ENCODE measurements around the gene PDE7B. TPM values are rescaled to one million over a fixed set of nuclear protein-coding genes. Genes with fewer than 3 reads are reported as not detected.

Gene PDE7B
- total RNA-seq, 1 donor from 2014 or later: 13.6 TPM

DNA sequence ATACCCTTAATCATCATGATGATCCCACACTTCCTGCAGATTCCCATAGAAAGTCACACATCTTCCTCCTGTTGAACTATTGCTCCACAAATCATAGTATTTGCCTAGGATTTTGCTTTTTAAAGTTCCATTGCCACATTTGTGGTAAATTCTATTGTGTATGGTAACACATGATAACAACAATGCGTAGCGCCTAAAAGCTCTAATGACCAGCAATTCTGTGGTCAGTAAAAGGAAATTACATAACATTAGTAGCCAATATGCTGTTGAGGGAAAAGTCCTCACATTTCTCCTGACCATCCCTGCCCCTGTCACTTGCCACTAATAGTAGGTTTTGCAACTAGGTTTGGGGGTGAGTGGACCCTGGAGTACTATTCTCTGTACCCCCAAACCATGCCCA is 31.8 kb upstream of the PDE7B start:
- Histone ChIP-seq H3K9me3 (ENCODE audit: control insufficient read depth in 3 of 3, low read length in 3 of 3) (no peaks in the 10 kb centered on the region), H3K4me1 (ENCODE audit: control insufficient read depth in 3 of 3, insufficient read depth in 3 of 3, low read length in 3 of 3) (no peaks in the 10 kb centered on the region), H3K36me3 (ENCODE audit: control insufficient read depth in 3 of 3, insufficient read depth in 3 of 3, low read length in 3 of 3) (no peaks in the 10 kb centered on the region), H3K27ac (ENCODE audit: low read depth, low read length) (no peak overlapping the region), H3K27me3 (ENCODE audit: control insufficient read depth in 3 of 3, insufficient read depth in 3 of 3, low read length in 3 of 3) (no peaks in the 10 kb centered on the region), H3K4me3 (ENCODE audit: low read length in 3 of 3) (no peak overlapping the region), H3K9ac (ENCODE audit: low read depth in 1 of 3, low read length in 3 of 3) (no peak overlapping the region)

DNA sequence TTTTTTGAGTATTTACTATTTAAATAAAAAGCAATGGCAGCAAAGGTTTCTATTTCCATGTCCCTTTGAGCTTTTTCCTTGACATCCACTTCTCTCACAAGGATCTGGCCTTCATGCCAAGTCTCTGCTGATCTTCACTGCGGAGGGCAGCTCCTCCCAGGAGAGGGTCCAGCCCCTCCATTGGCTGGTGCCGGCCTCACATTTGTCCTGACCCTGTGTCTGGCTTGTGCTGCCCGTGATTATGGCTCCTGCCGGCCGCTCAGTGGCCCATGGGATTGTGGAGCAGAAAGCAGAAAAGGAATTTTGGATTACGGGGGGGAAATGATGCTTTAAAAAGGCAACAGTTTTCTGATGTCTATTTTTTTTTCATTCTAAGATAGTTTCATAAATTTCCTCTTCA is 31.2 kb upstream of the PDE7B start:
- Histone ChIP-seq H3K4me1 (ENCODE audit: control insufficient read depth in 3 of 3, insufficient read depth in 3 of 3, low read length in 3 of 3) (no peaks in the 10 kb centered on the region), H3K27ac (ENCODE audit: low read depth, low read length) (no peak overlapping the region), H3K27me3 (ENCODE audit: control insufficient read depth in 3 of 3, insufficient read depth in 3 of 3, low read length in 3 of 3) (no peaks in the 10 kb centered on the region), H3K9ac (ENCODE audit: low read depth in 1 of 3, low read length in 3 of 3) (no peak overlapping the region), H3K4me3 (ENCODE audit: low read length in 3 of 3) (no peak overlapping the region), H3K9me3 (ENCODE audit: control insufficient read depth in 3 of 3, low read length in 3 of 3) (no peaks in the 10 kb centered on the region), H3K36me3 (ENCODE audit: control insufficient read depth in 3 of 3, insufficient read depth in 3 of 3, low read length in 3 of 3) (no peaks in the 10 kb centered on the region)

DNA sequence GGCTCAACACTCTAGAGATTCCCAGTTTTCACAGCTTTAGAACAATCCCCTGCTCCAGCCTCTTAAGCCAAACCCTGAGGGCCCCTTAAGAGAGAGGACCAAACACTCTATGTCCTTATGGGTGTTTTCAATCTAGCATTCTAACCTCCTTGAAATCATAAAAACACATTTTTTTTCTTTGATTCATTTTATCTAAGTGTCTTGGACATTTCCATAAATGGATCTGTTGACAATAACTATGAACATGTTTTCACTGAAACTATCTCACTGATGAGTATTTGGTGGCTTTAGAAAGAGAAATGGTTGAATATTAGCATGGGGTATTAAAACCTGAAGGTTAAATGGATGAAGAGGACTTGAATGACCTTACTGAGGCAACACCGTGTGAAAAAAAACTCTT is 27.6 kb upstream of the PDE7B start:
- Histone ChIP-seq H3K9me3 (ENCODE audit: control insufficient read depth in 3 of 3, low read length in 3 of 3) (no peaks in the 10 kb centered on the region), H3K36me3 (ENCODE audit: control insufficient read depth in 3 of 3, insufficient read depth in 3 of 3, low read length in 3 of 3) (no peaks in the 10 kb centered on the region), H3K27ac (ENCODE audit: low read depth, low read length) (no peak overlapping the region), H3K4me1 (ENCODE audit: control insufficient read depth in 3 of 3, insufficient read depth in 3 of 3, low read length in 3 of 3) (no peaks in the 10 kb centered on the region), H3K27me3 (ENCODE audit: control insufficient read depth in 3 of 3, insufficient read depth in 3 of 3, low read length in 3 of 3) (no peaks in the 10 kb centered on the region), H3K4me3 (ENCODE audit: low read length in 3 of 3) (no peak overlapping the region), H3K9ac (ENCODE audit: low read depth in 1 of 3, low read length in 3 of 3) (no peak overlapping the region)

DNA sequence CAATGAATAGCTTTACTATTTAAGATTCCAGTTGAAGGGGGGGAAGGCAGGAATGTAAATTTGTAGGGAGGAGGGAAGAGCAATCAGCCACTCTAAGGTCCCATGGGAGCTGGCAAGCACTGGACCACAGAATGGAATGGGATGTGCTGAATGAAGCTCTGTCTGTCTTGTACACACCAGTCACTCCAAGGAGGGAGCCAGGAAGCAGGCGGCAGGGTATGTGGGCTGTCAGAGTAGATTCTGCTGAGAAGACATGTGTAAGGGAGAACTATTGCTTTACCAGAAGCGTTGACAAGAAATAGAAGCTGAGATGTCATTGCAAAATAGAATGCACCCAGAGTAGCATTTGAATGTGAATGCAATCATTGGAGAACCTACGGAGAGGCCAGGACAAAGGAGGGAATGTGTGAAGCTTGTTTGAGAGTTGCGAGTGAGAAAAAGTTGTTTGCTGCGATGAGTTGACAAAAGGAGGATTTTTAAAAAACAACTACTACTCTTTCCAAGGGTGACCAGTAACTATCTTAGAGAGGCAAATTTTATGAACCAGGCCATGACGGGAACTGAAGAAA is 25.2 kb upstream of the PDE7B start:
- Histone ChIP-seq H3K9me3 (ENCODE audit: control insufficient read depth in 3 of 3, low read length in 3 of 3) (no peaks in the 10 kb centered on the region), H3K9ac (ENCODE audit: low read depth in 1 of 3, low read length in 3 of 3) (no peak overlapping the region), H3K4me1 (ENCODE audit: control insufficient read depth in 3 of 3, insufficient read depth in 3 of 3, low read length in 3 of 3) (no peaks in the 10 kb centered on the region), H3K36me3 (ENCODE audit: control insufficient read depth in 3 of 3, insufficient read depth in 3 of 3, low read length in 3 of 3) (no peaks in the 10 kb centered on the region), H3K4me3 (ENCODE audit: low read length in 3 of 3) (no peak overlapping the region), H3K27me3 (ENCODE audit: control insufficient read depth in 3 of 3, insufficient read depth in 3 of 3, low read length in 3 of 3) (no peaks in the 10 kb centered on the region), H3K27ac (ENCODE audit: low read depth, low read length) (no peak overlapping the region)

DNA sequence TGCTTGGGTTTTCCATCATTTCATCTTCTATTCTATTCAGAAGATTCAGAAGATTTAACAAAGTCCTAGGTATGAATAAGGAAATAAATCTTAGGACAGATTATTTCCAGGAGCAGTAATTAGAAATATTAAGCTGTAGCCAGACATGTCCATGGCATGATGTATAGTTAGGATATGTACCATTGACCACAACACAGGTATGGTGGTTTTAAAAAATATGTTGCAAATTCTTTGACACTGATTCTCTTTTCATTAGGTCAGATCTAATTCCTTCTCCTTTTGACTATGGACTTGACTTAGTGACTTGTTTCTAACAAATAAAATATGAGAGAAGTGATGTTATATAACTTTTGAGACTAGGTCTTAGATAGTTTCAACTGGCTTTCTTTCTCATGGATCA is 23.5 kb upstream of the PDE7B start:
- H3K36me3 ChIP-seq (ENCODE audit: control insufficient read depth in 3 of 3, insufficient read depth in 3 of 3, low read length in 3 of 3): no peaks in the 10 kb centered on the region

DNA sequence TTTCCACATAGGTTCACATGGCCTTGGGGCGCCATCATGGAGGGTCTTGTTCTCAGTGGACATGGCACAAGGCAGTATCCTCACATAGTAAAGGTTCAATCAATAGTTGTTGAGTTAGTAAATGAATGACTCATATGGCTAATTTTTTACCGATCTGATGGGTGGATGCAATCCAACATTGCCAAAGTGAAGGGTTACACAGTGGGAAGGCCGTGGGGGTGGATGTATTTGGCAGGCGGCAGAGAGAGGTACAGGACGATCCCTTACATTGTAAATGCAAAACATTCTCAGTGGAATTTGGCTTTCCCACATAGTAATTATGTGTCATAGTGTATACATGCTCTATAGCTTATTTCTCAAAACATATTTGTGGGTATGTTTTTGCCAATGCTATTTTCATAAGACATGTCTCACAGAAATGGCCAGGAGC is 21.0 kb upstream of the PDE7B start:
- no peaks in the 10 kb centered on the region for H3K36me3 ChIP-seq (ENCODE audit: control insufficient read depth in 3 of 3, insufficient read depth in 3 of 3, low read length in 3 of 3)
- no peak overlapping the region for H3K27ac ChIP-seq (ENCODE audit: low read depth, low read length)
- no peak overlapping the region for H3K9ac ChIP-seq (ENCODE audit: low read depth in 1 of 3, low read length in 3 of 3)
- no peak overlapping the region for H3K4me3 ChIP-seq (ENCODE audit: low read length in 3 of 3)
- no peaks in the 10 kb centered on the region for H3K4me1 ChIP-seq (ENCODE audit: control insufficient read depth in 3 of 3, insufficient read depth in 3 of 3, low read length in 3 of 3)
- H3K27me3 ChIP-seq (ENCODE audit: control insufficient read depth in 3 of 3, insufficient read depth in 3 of 3, low read length in 3 of 3): no peaks in the 10 kb centered on the region
- no peaks in the 10 kb centered on the region for H3K9me3 ChIP-seq (ENCODE audit: control insufficient read depth in 3 of 3, low read length in 3 of 3)

More for the DNA sequence above, 23.5 kb upstream of the PDE7B start:
- no peaks in the 10 kb centered on the region for H3K4me1 ChIP-seq (ENCODE audit: control insufficient read depth in 3 of 3, insufficient read depth in 3 of 3, low read length in 3 of 3)
- H3K9me3 ChIP-seq (ENCODE audit: control insufficient read depth in 3 of 3, low read length in 3 of 3): no peaks in the 10 kb centered on the region
- H3K27ac ChIP-seq (ENCODE audit: low read depth, low read length): no peak overlapping the region
- H3K27me3 ChIP-seq (ENCODE audit: control insufficient read depth in 3 of 3, insufficient read depth in 3 of 3, low read length in 3 of 3): no peaks in the 10 kb centered on the region
- H3K9ac ChIP-seq (ENCODE audit: low read depth in 1 of 3, low read length in 3 of 3): no peak overlapping the region
- no peak overlapping the region for H3K4me3 ChIP-seq (ENCODE audit: low read length in 3 of 3)

DNA sequence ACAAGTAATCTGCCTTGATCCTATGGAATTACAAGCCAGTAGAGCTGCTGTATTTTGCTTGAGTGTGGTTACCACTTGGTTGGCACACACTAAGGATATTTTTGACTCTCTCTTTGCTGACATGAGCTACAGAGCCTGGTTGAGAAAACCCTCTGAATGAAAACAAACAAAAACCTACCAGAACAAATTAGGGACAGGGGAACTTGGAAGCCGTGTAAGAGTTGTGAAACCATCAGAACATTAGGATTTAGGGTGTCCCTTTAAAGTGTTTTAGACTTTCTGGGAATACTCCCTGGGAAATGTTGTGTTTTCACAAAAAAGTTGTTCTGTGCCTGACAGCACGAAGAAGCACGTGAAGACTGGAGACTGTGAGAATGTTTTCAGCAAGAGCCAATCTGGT is 20.5 kb upstream of the PDE7B start:
- no peaks in the 10 kb centered on the region for H3K4me1 ChIP-seq (ENCODE audit: control insufficient read depth in 3 of 3, insufficient read depth in 3 of 3, low read length in 3 of 3)
- no peak overlapping the region for H3K4me3 ChIP-seq (ENCODE audit: low read length in 3 of 3)
- H3K27me3 ChIP-seq (ENCODE audit: control insufficient read depth in 3 of 3, insufficient read depth in 3 of 3, low read length in 3 of 3): no peaks in the 10 kb centered on the region
- no peak overlapping the region for H3K27ac ChIP-seq (ENCODE audit: low read depth, low read length)
- no peaks in the 10 kb centered on the region for H3K9me3 ChIP-seq (ENCODE audit: control insufficient read depth in 3 of 3, low read length in 3 of 3)
- no peaks in the 10 kb centered on the region for H3K36me3 ChIP-seq (ENCODE audit: control insufficient read depth in 3 of 3, insufficient read depth in 3 of 3, low read length in 3 of 3)
- H3K9ac ChIP-seq (ENCODE audit: low read depth in 1 of 3, low read length in 3 of 3): no peak overlapping the region

DNA sequence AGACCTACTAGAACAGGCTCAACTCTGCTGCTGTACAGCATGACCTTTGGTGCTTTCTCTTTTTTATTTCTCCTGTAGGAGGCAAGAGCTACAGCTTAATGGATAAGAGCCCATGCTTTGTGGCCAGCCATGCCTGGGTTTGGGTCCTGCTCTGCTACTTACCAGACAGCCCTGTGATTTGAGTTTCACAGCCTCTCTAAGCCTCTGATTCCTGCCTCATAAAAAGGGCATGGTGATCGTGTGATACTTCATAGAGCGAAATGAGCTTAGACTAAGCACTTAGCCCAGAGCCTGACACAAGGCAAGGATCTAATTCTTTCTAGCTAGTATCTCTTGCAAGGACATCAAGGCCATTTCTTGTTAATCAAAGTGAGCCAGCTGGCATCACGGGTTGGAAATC is 19.3 kb upstream of the PDE7B start:
- Histone ChIP-seq H3K4me3 (ENCODE audit: low read length in 3 of 3) (no peak overlapping the region), H3K4me1 (ENCODE audit: control insufficient read depth in 3 of 3, insufficient read depth in 3 of 3, low read length in 3 of 3) (no peaks in the 10 kb centered on the region), H3K36me3 (ENCODE audit: control insufficient read depth in 3 of 3, insufficient read depth in 3 of 3, low read length in 3 of 3) (no peaks in the 10 kb centered on the region), H3K9me3 (ENCODE audit: control insufficient read depth in 3 of 3, low read length in 3 of 3) (no peaks in the 10 kb centered on the region), H3K9ac (ENCODE audit: low read depth in 1 of 3, low read length in 3 of 3) (no peak overlapping the region), H3K27me3 (ENCODE audit: control insufficient read depth in 3 of 3, insufficient read depth in 3 of 3, low read length in 3 of 3) (no peaks in the 10 kb centered on the region), H3K27ac (ENCODE audit: low read depth, low read length) (no peak overlapping the region)

DNA sequence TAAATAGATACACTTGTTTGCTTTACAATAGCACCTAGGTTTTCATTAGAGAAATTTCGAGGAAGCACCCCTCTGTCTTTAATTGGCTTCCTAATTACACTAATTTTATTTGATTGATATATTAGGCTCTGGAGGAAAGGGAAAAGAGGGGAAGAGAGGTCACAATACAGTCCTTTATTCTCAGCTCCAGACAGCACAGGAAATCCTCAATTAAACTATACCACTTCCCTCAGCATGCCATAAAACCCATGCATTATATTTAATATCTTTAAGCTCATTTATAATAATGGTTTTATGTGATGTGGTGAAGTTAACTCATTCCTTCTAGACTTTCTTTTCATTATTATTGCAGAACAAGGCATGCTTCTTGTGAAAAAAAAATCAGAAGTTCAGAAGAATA is 17.7 kb upstream of the PDE7B start:
- Histone ChIP-seq H3K36me3 (ENCODE audit: control insufficient read depth in 3 of 3, insufficient read depth in 3 of 3, low read length in 3 of 3) (no peaks in the 10 kb centered on the region), H3K4me1 (ENCODE audit: control insufficient read depth in 3 of 3, insufficient read depth in 3 of 3, low read length in 3 of 3) (no peaks in the 10 kb centered on the region), H3K4me3 (ENCODE audit: low read length in 3 of 3) (no peak overlapping the region), H3K9me3 (ENCODE audit: control insufficient read depth in 3 of 3, low read length in 3 of 3) (no peaks in the 10 kb centered on the region), H3K27ac (ENCODE audit: low read depth, low read length) (no peak overlapping the region), H3K9ac (ENCODE audit: low read depth in 1 of 3, low read length in 3 of 3) (no peak overlapping the region), H3K27me3 (ENCODE audit: control insufficient read depth in 3 of 3, insufficient read depth in 3 of 3, low read length in 3 of 3) (no peaks in the 10 kb centered on the region)

DNA sequence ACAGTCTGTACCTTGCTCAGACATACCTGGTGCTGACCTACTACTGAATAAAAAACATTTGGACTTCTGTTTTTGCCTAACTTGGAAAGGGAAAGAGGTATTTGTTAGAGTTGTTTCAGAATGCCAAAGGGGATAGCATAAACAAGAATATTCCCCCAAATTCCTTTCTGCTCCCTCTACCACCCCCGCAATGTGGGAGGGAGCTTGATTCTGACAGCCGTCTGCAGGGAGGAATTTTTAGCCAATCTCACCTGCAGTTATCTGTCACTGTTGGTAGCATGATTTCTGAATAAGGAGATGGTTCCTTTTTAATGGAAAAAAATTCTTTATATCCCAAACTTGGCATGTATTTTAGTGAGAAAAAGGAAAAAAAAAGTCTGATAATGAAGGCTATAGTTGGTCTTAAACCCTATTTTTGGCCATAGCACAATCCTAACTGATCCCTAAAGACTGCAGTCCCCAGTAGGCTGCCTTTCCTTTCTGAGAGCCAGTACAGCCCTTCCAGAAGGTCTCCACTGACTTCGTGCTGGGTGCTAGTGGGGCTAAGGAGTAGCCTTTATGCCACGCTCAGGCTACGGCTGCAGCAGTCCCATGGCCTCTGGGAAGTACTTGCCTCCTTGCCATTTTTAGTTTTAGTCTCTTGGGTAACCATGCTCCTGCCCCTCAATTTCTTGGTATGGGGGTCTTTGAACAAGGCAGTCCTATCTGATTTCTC is 13.6 kb upstream of the PDE7B start:
- Histone ChIP-seq H3K27ac (ENCODE audit: low read depth, low read length) (no peak overlapping the region), H3K36me3 (ENCODE audit: control insufficient read depth in 3 of 3, insufficient read depth in 3 of 3, low read length in 3 of 3) (no peaks in the 10 kb centered on the region), H3K27me3 (ENCODE audit: control insufficient read depth in 3 of 3, insufficient read depth in 3 of 3, low read length in 3 of 3) (no peaks in the 10 kb centered on the region), H3K4me3 (ENCODE audit: low read length in 3 of 3) (no peak overlapping the region), H3K4me1 (ENCODE audit: control insufficient read depth in 3 of 3, insufficient read depth in 3 of 3, low read length in 3 of 3) (no peaks in the 10 kb centered on the region), H3K9ac (ENCODE audit: low read depth in 1 of 3, low read length in 3 of 3) (no peak overlapping the region), H3K9me3 (ENCODE audit: control insufficient read depth in 3 of 3, low read length in 3 of 3) (no peaks in the 10 kb centered on the region)
